Kidney (tissue), 14 donors: ENCODE measurements around the gene ZNF225. TPM values are rescaled to one million over a fixed set of nuclear protein-coding genes. Genes with fewer than 3 reads are reported as not detected.
A peak's percentile ranks its signal among the peaks of the same experiment; 100 is the strongest.

Experiments used
- DNase-seq, 5 donors: peaks; one replicate each; pipeline ENCODE4 v3.0.0-alpha.2; 2013 to 2020
- FAIRE-seq: peaks from 2 replicates; lab custom pipeline; 2012; peaks lifted over from hg19 to GRCh38; lab: Jason Lieb, UNC
- H3K27ac ChIP-seq, 2 donors: one replicate each; pipeline ENCODE4 v1.7.0; 2013; ENCODE audit warnings: low read depth in 2 of 2, low read length in 2 of 2, inconsistent platforms in 1 of 2
- H3K27me3 ChIP-seq: one replicate; pipeline ENCODE4 v1.7.1; 2013; ENCODE audit warnings: low read length, inconsistent platforms; ENCODE audit not compliant: control insufficient read depth, insufficient read depth
- H3K36me3 ChIP-seq, 3 donors: one replicate each; pipeline versions ENCODE4 v1.7.0 to v1.7.1; 2013; ENCODE audit warnings: low read length in 3 of 3, control low read depth in 1 of 3, inconsistent platforms in 1 of 3; ENCODE audit not compliant: insufficient read depth in 3 of 3, control insufficient read depth in 2 of 3
- H3K4me1 ChIP-seq, 3 donors: one replicate each; pipeline versions ENCODE4 v1.7.0 to v1.7.1; 2013; ENCODE audit warnings: low read length in 3 of 3, inconsistent platforms in 1 of 3, low read depth in 1 of 3; ENCODE audit not compliant: control insufficient read depth in 2 of 3, insufficient read depth in 2 of 3
- H3K4me3 ChIP-seq, 3 donors: one replicate each; pipeline versions ENCODE4 v1.7.0 to v1.8.1; 2013; ENCODE audit warnings: low read length in 3 of 3, control low read depth in 1 of 3, inconsistent platforms in 1 of 3
- H3K9ac ChIP-seq, 3 donors: one replicate each; pipeline versions ENCODE4 v1.7.0 to v1.7.1; 2013; ENCODE audit warnings: low read length in 3 of 3, control low read depth in 1 of 3, inconsistent platforms in 1 of 3
- H3K9me3 ChIP-seq, 3 donors: one replicate each; pipeline versions ENCODE4 v1.7.0 to v1.7.1; 2013; ENCODE audit warnings: low read length in 3 of 3, control low read depth in 1 of 3, inconsistent platforms in 1 of 3; ENCODE audit not compliant: control insufficient read depth in 2 of 3, insufficient read depth in 1 of 3
- CTCF ChIP-seq: IDR thresholded peaks from 3 replicates; pipeline ENCODE4 v1.5.1; 2012; ENCODE audit warnings: mild to moderate bottlenecking, moderate library complexity, borderline replicate concordance; ENCODE audit not compliant: insufficient read depth; ENCODE audit errors: extremely low read depth
- intact Hi-C: fragments of 100-400 bp; cut with DNase I; formaldehyde crosslinking; loops from one replicate; pipeline ENCODE4 v1.11.1; 2022
- polyA plus RNA-seq: library from polyadenylated mRNA; stranded (reverse); fragments of 350-450 nt; fragmentation: Illumina TruSeq; extraction: RNeasy Lipid Tissue Mini Kit (QIAGEN cat#74804); gene quantifications from one replicate; pipeline ENCODE4 v1.2.3, GENCODE V29; 2014; ENCODE audit warnings: low read depth, low replicate concordance; ENCODE audit not compliant: insufficient read depth
- total RNA-seq: library from RNA; stranded (reverse); fragmentation: NEBNext Ultra II Directional; extraction: Animal tissue kit (Norgen Biotek cat#: 25700); gene quantifications from one replicate; pipeline ENCODE4 v1.2.1, GENCODE V29; 2021
- donor health status: control.
- donor health status: control.
- donor health status: control.
- donor health status: control.
- donor health status: control.
- donor health status: DM: yes; HTN: yes; CAD: no.
- donor health status: Normal renal cell carcinoma (clear cell type).

ZNF225 gene
- total and polyA plus RNA-seq, 2 donors from 2014 or later: 2.3 to 6.7 TPM

GRCh38 chr19:44176590-44176989, 63.4 kb downstream of the ZNF225 start:
- intact Hi-C loops: no loop called here
- peaks cover 39 to 53% (median 46%) of the 10 kb centered on the region in 3 donors for H3K36me3 ChIP-seq
- H3K4me1 ChIP-seq: no peaks in the 10 kb centered on the region
- DNase-seq (no peak), FAIRE-seq (no peak)
- no peak overlapping the region for H3K27ac ChIP-seq
- H3K9me3 ChIP-seq: peaks cover 16 to 81% (median 60%) of the 10 kb centered on the region in 3 donors
- peak overlapping the region in 2 of 3 donors; percentile 0 to 9 for H3K4me3 ChIP-seq
- no peak overlapping the region for H3K9ac ChIP-seq
- H3K27me3 ChIP-seq: no peaks in the 10 kb centered on the region
- no peak for TF ChIP-seq CTCF

- intact Hi-C loops: no loop called here
- no peak for FAIRE-seq
- peaks cover 10 to 62% (median 39%) of the 10 kb centered on the region in 3 donors for H3K9me3 ChIP-seq
Observed at GRCh38 chr19:44180968-44181367, 67.8 kb downstream of the ZNF225 start.

GRCh38 chr19:44182145-44182544, 68.9 kb downstream of the ZNF225 start:
- H3K27ac ChIP-seq: no peak overlapping the region
- no peak for TF ChIP-seq CTCF
- FAIRE-seq: no peak
- intact Hi-C loops: no loop called here
- H3K4me1 ChIP-seq: no peaks in the 10 kb centered on the region
- H3K9ac ChIP-seq: no peak overlapping the region
- DNase-seq: no peak
- H3K27me3 ChIP-seq: no peaks in the 10 kb centered on the region
- H3K36me3 ChIP-seq: peaks cover 0 to under 1% (median 0%) of the 10 kb centered on the region in 3 donors
- no peak overlapping the region for H3K4me3 ChIP-seq
- peaks cover 2 to 50% (median 28%) of the 10 kb centered on the region in 3 donors for H3K9me3 ChIP-seq

More at GRCh38 chr19:44180968-44181367, 67.8 kb downstream of the ZNF225 start:
- no peak for TF ChIP-seq CTCF
- DNase-seq: no peak
- Histone ChIP-seq H3K4me3 (no peak overlapping the region), H3K4me1 (no peaks in the 10 kb centered on the region), H3K27me3 (no peaks in the 10 kb centered on the region), H3K27ac (no peak overlapping the region), H3K36me3 (peaks cover 9 to 11% (median 10%) of the 10 kb centered on the region in 3 donors), H3K9ac (no peak overlapping the region)

Other genes with a start within 250 kb of the ZNF225 start
- 2.7 TPM for gene ZNF404, start 229.4 kb upstream of the ZNF225 start, total RNA-seq
- 3.1 TPM for gene ZNF404, start 229.4 kb upstream of the ZNF225 start, polyA plus RNA-seq
- 16.1 TPM for gene ZNF45, start 178.1 kb upstream of the ZNF225 start, total RNA-seq
- gene ZNF45, start 178.1 kb upstream of the ZNF225 start, polyA plus RNA-seq: 4.8 TPM
- gene ZNF221, start 162.2 kb upstream of the ZNF225 start, total RNA-seq: 6.2 TPM
- 0.54 TPM for gene ZNF221, start 162.2 kb upstream of the ZNF225 start, polyA plus RNA-seq
- 11.2 TPM for gene ZNF155, start 129.2 kb upstream of the ZNF225 start, total RNA-seq
- 5.0 TPM for gene ZNF155, start 129.2 kb upstream of the ZNF225 start, polyA plus RNA-seq
- 7.1 TPM for gene ZNF230, start 110.4 kb upstream of the ZNF225 start, total RNA-seq
- 1.6 TPM for gene ZNF230, start 110.4 kb upstream of the ZNF225 start, polyA plus RNA-seq
- gene ZNF222, start 88.0 kb upstream of the ZNF225 start, total RNA-seq: 4.5 TPM
- gene ZNF222, start 88.0 kb upstream of the ZNF225 start, polyA plus RNA-seq: 3.9 TPM
- 9.3 TPM for gene ZNF223, start 61.4 kb upstream of the ZNF225 start, total RNA-seq
- gene ZNF223, start 61.4 kb upstream of the ZNF225 start, polyA plus RNA-seq: 2.5 TPM
- 2.5 TPM for gene ZNF284, start 41.2 kb upstream of the ZNF225 start, total RNA-seq
- 1.2 TPM for gene ZNF284, start 41.2 kb upstream of the ZNF225 start, polyA plus RNA-seq
- 34.0 TPM for gene ZNF224, start 19.0 kb upstream of the ZNF225 start, total RNA-seq
- 7.8 TPM for gene ZNF224, start 19.0 kb upstream of the ZNF225 start, polyA plus RNA-seq
- gene ZNF234, start 28.2 kb downstream of the ZNF225 start, total RNA-seq: 13.8 TPM
- 3.2 TPM for gene ZNF234, start 28.2 kb downstream of the ZNF225 start, polyA plus RNA-seq
- 29.3 TPM for gene ZNF226, start 51.7 kb downstream of the ZNF225 start, total RNA-seq
- gene ZNF226, start 51.7 kb downstream of the ZNF225 start, polyA plus RNA-seq: 27.4 TPM
- 22.3 TPM for gene ZNF227, start 99.1 kb downstream of the ZNF225 start, total RNA-seq
- gene ZNF227, start 99.1 kb downstream of the ZNF225 start, polyA plus RNA-seq: 5.0 TPM
- gene ZNF233, start 146.5 kb downstream of the ZNF225 start, total RNA-seq: 1.9 TPM
- 2.5 TPM for gene ZNF233, start 146.5 kb downstream of the ZNF225 start, polyA plus RNA-seq
- 9.4 TPM for gene ZNF235, start 191.6 kb downstream of the ZNF225 start, total RNA-seq
- gene ZNF235, start 191.6 kb downstream of the ZNF225 start, polyA plus RNA-seq: 3.0 TPM
- gene ZNF112, start 243.3 kb downstream of the ZNF225 start, total RNA-seq: 8.5 TPM
- gene ZNF112, start 243.3 kb downstream of the ZNF225 start, polyA plus RNA-seq: 3.4 TPM